ENCODE results near the gene MAF. TPM values are rescaled to one million over a fixed set of nuclear protein-coding genes. Genes with fewer than 3 reads are reported as not detected.

The MAF gene
- polyA plus RNA-seq, 3 donors = 0.03 to 0.92 TPM; not detected in 1

- Mint-ChIP-seq H3K36me3 (no peaks in the 10 kb centered on the region), H3K4me1 (peaks cover 4% of the 10 kb centered on the region), H3K27ac (no peak overlapping the region), H3K9me3 (no peaks in the 10 kb centered on the region), H3K27me3 (ENCODE audit: low read depth in 3 of 3) (peaks cover 5 to 14% (median 6%) of the 10 kb centered on the region in 3 donors), H3K4me3 (no peak overlapping the region)
- no peaks in the 10 kb centered on the region for H3K36me3 ChIP-seq (replicated peaks in 1 of 2; ENCODE audit: control insufficient read depth in 1 of 2, insufficient read depth in 2 of 2, low read length in 2 of 2)
- H3K4me3 ChIP-seq (replicated peaks in 1 of 3; ENCODE audit: low read depth in 2 of 3, low read length in 3 of 3) = no peak overlapping the region
- no peak for DNase-seq
- H3K79me2 ChIP-seq (ENCODE audit: insufficient read depth, low read length) = no peaks in the 10 kb centered on the region
- no peaks in the 10 kb centered on the region for H3K9me3 ChIP-seq (replicated peaks in 1 of 2; ENCODE audit: control insufficient read depth in 1 of 2, insufficient read depth in 1 of 2, low read length in 2 of 2)
- H2AFZ ChIP-seq (ENCODE audit: insufficient read depth, low read depth, low read length, poor library complexity, severe bottlenecking) = no peak overlapping the region
- no peak overlapping the region for H3K9ac ChIP-seq (ENCODE audit: insufficient read depth, low read length, poor library complexity, severe bottlenecking)
- intact Hi-C loops (cut with micrococcal nuclease) = loop anchor here (10.0 kb wide), 4 partner anchors 685 to 1505 kb away; no protein-coding TSS in a partner anchor
- H3K4me1 ChIP-seq (ENCODE audit: control insufficient read depth in 1 of 2, insufficient read depth in 2 of 2, low read length in 2 of 2) = no peaks in the 10 kb centered on the region
- no peaks in the 10 kb centered on the region for H3K27me3 ChIP-seq (ENCODE audit: control insufficient read depth in 2 of 2, insufficient read depth in 2 of 2, low read length in 2 of 2)
- TF ChIP-seq CTCF (IDR thresholded peaks at IDR 0.05) = no peak
- H3K4me2 ChIP-seq (replicated peaks; ENCODE audit: extremely low read depth, low read length, poor library complexity, severe bottlenecking) = no peak overlapping the region
- 68% methylated on average over 3 of the region's 7 CpGs for WGBS (ENCODE audit: insufficient coverage)
- H3K27ac ChIP-seq (ENCODE audit: low read depth in 1 of 2, low read length in 2 of 2) = no peak overlapping the region
- H4K20me1 ChIP-seq (ENCODE audit: insufficient read depth, low read length) = no peaks in the 10 kb centered on the region
Measured at GRCh38 chr16:79609861-79610260, 9.3 kb upstream of the MAF start.

- H3K4me1 ChIP-seq (ENCODE audit: control insufficient read depth in 1 of 2, insufficient read depth in 2 of 2, low read length in 2 of 2) = no peaks in the 10 kb centered on the region
- no peak overlapping the region for H2AFZ ChIP-seq (ENCODE audit: insufficient read depth, low read depth, low read length, poor library complexity, severe bottlenecking)
- no peaks in the 10 kb centered on the region for H3K36me3 Mint-ChIP-seq
- no peak overlapping the region for H3K4me3 Mint-ChIP-seq
- H3K27ac ChIP-seq (ENCODE audit: low read depth in 1 of 2, low read length in 2 of 2) = no peak overlapping the region
- H3K27ac Mint-ChIP-seq = no peak overlapping the region
- peaks cover 4% of the 10 kb centered on the region for H3K4me1 Mint-ChIP-seq
- intact Hi-C loops (cut with micrococcal nuclease) = loop anchor here (10.0 kb wide), 4 partner anchors 684 to 1504 kb away; no protein-coding TSS in a partner anchor
- no peaks in the 10 kb centered on the region for H3K79me2 ChIP-seq (ENCODE audit: insufficient read depth, low read length)
- no peak for DNase-seq
- H3K9ac ChIP-seq (ENCODE audit: insufficient read depth, low read length, poor library complexity, severe bottlenecking) = no peak overlapping the region
- WGBS (ENCODE audit: insufficient coverage) = 71% methylated on average over 5 of the region's 5 CpGs
- H3K36me3 ChIP-seq (replicated peaks in 1 of 2; ENCODE audit: control insufficient read depth in 1 of 2, insufficient read depth in 2 of 2, low read length in 2 of 2) = no peaks in the 10 kb centered on the region
- no peak for TF ChIP-seq CTCF (IDR thresholded peaks at IDR 0.05)
- no peaks in the 10 kb centered on the region for H3K9me3 Mint-ChIP-seq
- no peak overlapping the region for H3K4me2 ChIP-seq (replicated peaks; ENCODE audit: extremely low read depth, low read length, poor library complexity, severe bottlenecking)
- H3K9me3 ChIP-seq (replicated peaks in 1 of 2; ENCODE audit: control insufficient read depth in 1 of 2, insufficient read depth in 1 of 2, low read length in 2 of 2) = no peaks in the 10 kb centered on the region
- no peaks in the 10 kb centered on the region for H3K27me3 ChIP-seq (ENCODE audit: control insufficient read depth in 2 of 2, insufficient read depth in 2 of 2, low read length in 2 of 2)
- H3K27me3 Mint-ChIP-seq (ENCODE audit: low read depth in 3 of 3) = peaks cover 5 to 18% (median 6%) of the 10 kb centered on the region in 3 donors
- H4K20me1 ChIP-seq (ENCODE audit: insufficient read depth, low read length) = no peaks in the 10 kb centered on the region
- H3K4me3 ChIP-seq (replicated peaks in 1 of 3; ENCODE audit: low read depth in 2 of 3, low read length in 3 of 3) = no peak overlapping the region
Measured at GRCh38 chr16:79608976-79609375, 8.4 kb upstream of the MAF start.
